B cell (primary cell): ENCODE data around the gene DCBLD1. TPM values are rescaled to one million over a fixed set of nuclear protein-coding genes. Genes with fewer than 3 reads are reported as not detected.

ENCODE experiments used
- ATAC-seq: fragments of 200-7000 bp; cut with Tn5 transposase; one replicate; pipeline ENCODE4 v1.10.0; 2021; ENCODE audit warnings: low read depth, mild to moderate bottlenecking, moderate number of reproducible peaks, moderate library complexity
- CTCF ChIA-PET: fragments of 350-600 bp; sonication (Branson Sonifier 250); formaldehyde crosslinking; loops from one replicate; lab custom pipeline; 2021; ENCODE audit warnings: antibody characterized with exemption, inconsistent platforms; lab: Charles Lee
- POLR2A ChIA-PET: fragments of 350-600 bp; sonication (Branson Sonifier 250); formaldehyde crosslinking; loops from one replicate; lab custom pipeline; 2021; ENCODE audit warnings: antibody characterized with exemption; lab: Charles Lee
- DNase-seq: peaks from one replicate; pipeline ENCODE4 v3.0.0; 2013
- H2AFZ ChIP-seq: 2 replicates; pipeline ENCODE4 v1.6.1; 2012; ENCODE audit warnings: mild to moderate bottlenecking, low read depth, low read length; ENCODE audit not compliant: insufficient read depth, poor library complexity, severe bottlenecking
- H3K27ac ChIP-seq, 2 donors: 1 replicate in 1 of 2; 2 replicates in 1 of 2; pipeline ENCODE4 v1.5.1; 2012 to 2013; ENCODE audit warnings: low read length in 2 of 2, mild to moderate bottlenecking in 2 of 2, moderate library complexity in 1 of 2
- H3K27me3 ChIP-seq, 4 experiments: fragments of 200-600 bp in 1 of 4; sonication (generic) in 1 of 4; replicated peaks in 1 of 4; 1 replicate in 2 of 4; 2 replicates in 2 of 4; pipeline versions ENCODE4 v1.6.1 to v1.7.0; 2013 to 2016; ENCODE audit warnings: low read length in 3 of 4, mild to moderate bottlenecking in 2 of 4, mixed read lengths in 1 of 4, moderate library complexity in 1 of 4; ENCODE audit not compliant: insufficient read depth in 4 of 4, control insufficient read depth in 3 of 4; ENCODE audit errors: control extremely low read depth in 1 of 4
- H3K36me3 ChIP-seq, 2 experiments: replicated peaks in 1 of 2; 1 replicate in 1 of 2; 2 replicates in 1 of 2; pipeline versions ENCODE4 v1.6.1 to v1.7.1; 2013; ENCODE audit warnings: low read length in 1 of 2; ENCODE audit not compliant: insufficient read depth in 2 of 2, control insufficient read depth in 1 of 2; ENCODE audit errors: control extremely low read depth in 1 of 2, extremely low read depth in 1 of 2
- H3K4me1 ChIP-seq, 2 donors: fragments of 200-600 bp in 1 of 2; sonication (generic) in 1 of 2; 1 replicate in 1 of 2; 2 replicates in 1 of 2; pipeline versions ENCODE4 v1.5.1 to v1.6.1; 2013 to 2017; ENCODE audit warnings: low read length in 2 of 2; ENCODE audit not compliant: control insufficient read depth in 2 of 2, insufficient read depth in 2 of 2
- H3K4me2 ChIP-seq: replicated peaks from 2 replicates; pipeline ENCODE3; 2012; ENCODE audit warnings: mild to moderate bottlenecking, low read depth, low read length; ENCODE audit not compliant: poor library complexity, severe bottlenecking
- H3K4me3 ChIP-seq, 5 experiments: fragments of 200-600 bp in 1 of 5; sonication (generic) in 1 of 5; 1 replicate in 3 of 5; 2 replicates in 2 of 5; pipeline versions ENCODE4 v1.5.1 to v1.7.0; 2011 to 2016; ENCODE audit warnings: low read length in 4 of 5, mild to moderate bottlenecking in 4 of 5, low read depth in 2 of 5, control low read depth in 1 of 5, moderate library complexity in 1 of 5; ENCODE audit not compliant: insufficient read depth in 1 of 5; ENCODE audit errors: control extremely low read depth in 1 of 5, extremely low read depth in 1 of 5
- H3K79me2 ChIP-seq: fragments of 200-600 bp; sonication (generic); one replicate; pipeline ENCODE4 v1.6.0; 2016; ENCODE audit warnings: low read length; ENCODE audit not compliant: control insufficient read depth, insufficient read depth
- H3K9ac ChIP-seq: fragments of 200-600 bp; sonication (generic); 2 replicates; pipeline ENCODE4 v1.6.1; 2017; ENCODE audit warnings: mild to moderate bottlenecking, low read length, moderate library complexity
- H3K9me3 ChIP-seq, 3 donors: one replicate each; pipeline versions ENCODE4 v1.6.1 to v1.7.1; 2013; ENCODE audit warnings: low read length in 2 of 3; ENCODE audit not compliant: control insufficient read depth in 2 of 3, insufficient read depth in 1 of 3; ENCODE audit errors: control extremely low read depth in 1 of 3
- H4K20me1 ChIP-seq: 2 replicates; pipeline ENCODE4 v1.6.0; 2012; ENCODE audit warnings: mild to moderate bottlenecking, low read length; ENCODE audit not compliant: insufficient read depth, control insufficient read depth, poor library complexity, severe bottlenecking
- H3K27ac Mint-ChIP-seq: one replicate; pipeline ENCODE4 v1.8.0; 2021; ENCODE audit warnings: mixed read lengths
- H3K27me3 Mint-ChIP-seq: one replicate; pipeline ENCODE4 v1.8.0; 2021; ENCODE audit warnings: mixed read lengths
- H3K4me1 Mint-ChIP-seq: one replicate; pipeline ENCODE4 v1.8.0; 2021; ENCODE audit warnings: mixed read lengths
- H3K4me3 Mint-ChIP-seq: one replicate; pipeline ENCODE4 v1.8.0; 2021; ENCODE audit warnings: mixed read lengths
- H3K9me3 Mint-ChIP-seq: one replicate; pipeline ENCODE4 v1.8.0; 2022; ENCODE audit warnings: mixed read lengths; ENCODE audit not compliant: insufficient read depth
- CTCF ChIP-seq: fragments of 200-600 bp; IDR thresholded peaks from one replicate; pipeline ENCODE4 v1.8.0; 2022; ENCODE audit warnings: antibody characterized with exemption, mild to moderate bottlenecking
- EZH2 ChIP-seq: IDR thresholded peaks from 2 replicates; pipeline ENCODE4 v1.6.1; 2012; ENCODE audit warnings: borderline replicate concordance, low read depth, mild to moderate bottlenecking, moderate library complexity, low read length; ENCODE audit not compliant: insufficient read depth, poor library complexity, severe bottlenecking
- WGBS: methylation state at CpG from one replicate; pipeline ENCODE4 v1.1.5; 2013; ENCODE audit warnings: missing lambda C conversion rate; ENCODE audit not compliant: insufficient coverage; 5-methylcytosine and 5-hydroxymethylcytosine counted together
- intact Hi-C: fragments of 100-400 bp; cut with micrococcal nuclease; formaldehyde crosslinking; loops from one replicate; pipeline ENCODE4 v1.10.0; 2022
- polyA plus RNA-seq: library from polyadenylated mRNA; depleted of rRNA; stranded (reverse); fragments of >200 nt; gene quantifications from 2 replicates; pipeline ENCODE4 v1.2.3, GENCODE V29; 2012
- total RNA-seq, 2 donors: library from RNA; stranded (reverse); fragments of 120-200 nt in 1 of 2; gene quantifications; 1 replicate in 1 of 2; 2 replicates in 1 of 2; pipeline versions ENCODE4 v1.2.3 to v1.2.4, GENCODE V29; 2013 to 2022

The DCBLD1 gene
- total and polyA plus RNA-seq, 2 donors (not counting 1 experiment from before 2014, with no cell fraction given) = 0.21 to 0.37 TPM

DNA sequence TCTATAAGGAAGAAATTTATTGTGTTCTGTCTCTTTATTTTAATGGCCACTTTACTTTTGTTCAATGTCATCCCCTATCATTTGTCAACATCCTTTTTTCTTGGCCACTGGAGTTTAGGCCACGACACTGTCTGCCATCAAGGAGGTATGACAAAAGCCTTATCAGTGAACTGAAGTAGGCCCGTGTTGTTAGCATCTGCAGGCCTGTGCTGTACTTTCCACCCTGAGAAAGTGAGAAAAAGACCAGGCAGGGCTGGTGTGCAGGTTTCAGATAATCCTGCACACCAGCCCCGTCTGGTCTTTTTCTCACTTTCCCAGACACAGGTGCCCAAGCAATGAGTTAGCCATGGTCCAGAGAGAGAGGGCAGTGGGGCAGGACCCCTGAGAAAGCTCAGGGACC is 62.2 kb downstream of the DCBLD1 start:
- no peak overlapping the region for H3K9ac ChIP-seq
- intact Hi-C loops = no loop called here
- no peaks in the 10 kb centered on the region for H4K20me1 ChIP-seq
- Mint-ChIP-seq H3K4me3 (no peak overlapping the region), H3K4me1 (peaks cover 15% of the 10 kb centered on the region), H3K9me3 (no peaks in the 10 kb centered on the region), H3K27ac (no peak overlapping the region), H3K27me3 (peaks cover 19% of the 10 kb centered on the region)
- POLR2A ChIA-PET = no interaction called here
- no peak for DNase-seq
- ATAC-seq = no peak
- no peaks in the 10 kb centered on the region for H3K36me3 ChIP-seq
- H3K4me3 ChIP-seq = no peak overlapping the region
- CTCF ChIA-PET = interaction anchor here (0.8 kb wide), 1 partner anchor 11 kb away, joined by 4 read pairs; no protein-coding TSS in a partner anchor
- peaks cover 13 to 15% of the 10 kb centered on the region in 2 donors for H3K4me1 ChIP-seq
- H3K27me3 ChIP-seq = peaks cover 0 to 20% (median 4%) of the 10 kb centered on the region in 4 experiments
- TF ChIP-seq CTCF (no peak), EZH2 (no peak)
- H3K9me3 ChIP-seq = peaks cover 0 to 4% (median 0%) of the 10 kb centered on the region in 3 donors
- H3K27ac ChIP-seq = no peak overlapping the region
- H3K4me2 ChIP-seq = no peak overlapping the region
- WGBS = 77% methylated on average over 3 of the region's 3 CpGs
- no peaks in the 10 kb centered on the region for H3K79me2 ChIP-seq
- H2AFZ ChIP-seq = no peak overlapping the region

GRCh38 chr6:117545161-117545595 is 62.7 kb downstream of the DCBLD1 start:
- Mint-ChIP-seq H3K27me3 (peaks cover 17% of the 10 kb centered on the region), H3K4me1 (peaks cover 15% of the 10 kb centered on the region), H3K4me3 (no peak overlapping the region), H3K27ac (no peak overlapping the region), H3K9me3 (no peaks in the 10 kb centered on the region)
- POLR2A ChIA-PET = no interaction called here
- peaks cover 13 to 15% of the 10 kb centered on the region in 2 donors for H3K4me1 ChIP-seq
- CTCF ChIA-PET = interaction anchor here (0.8 to 0.9 kb wide), 2 partner anchors 9 to 10 kb away, joined by 3 to 4 read pairs; no protein-coding TSS in a partner anchor
- WGBS = 100% methylated on average over 1 of the region's 4 CpGs
- TF ChIP-seq CTCF (no peak), EZH2 (no peak)
- H4K20me1 ChIP-seq = no peaks in the 10 kb centered on the region
- H3K36me3 ChIP-seq = no peaks in the 10 kb centered on the region
- H3K4me3 ChIP-seq = no peak overlapping the region
- no peak overlapping the region for H2AFZ ChIP-seq
- peaks cover 0 to 20% (median 4%) of the 10 kb centered on the region in 4 experiments for H3K27me3 ChIP-seq
- no peak overlapping the region for H3K9ac ChIP-seq
- H3K27ac ChIP-seq = no peak overlapping the region
- ATAC-seq = no peak
- DNase-seq = no peak
- no peak overlapping the region for H3K4me2 ChIP-seq
- peaks cover 0 to 4% (median 0%) of the 10 kb centered on the region in 3 donors for H3K9me3 ChIP-seq
- intact Hi-C loops = no loop called here
- H3K79me2 ChIP-seq = no peaks in the 10 kb centered on the region
